Endothelial cell of hepatic sinusoid (primary cell): ENCODE data around the gene IQGAP2.
"Not testable (repeated sequence)": the region's sequence is repeated elsewhere in the genome, so short reads cannot be mapped to it uniquely, and the experiment has no call there.

Experiments used
- in situ Hi-C: cut with HindIII; loops from 2 replicates; pipeline ENCODE4 v1.10.0; 2017; ENCODE audit warnings: low sequenced_read_pairs

IQGAP2 gene

GRCh38 chr5:76642390-76643040 lies 239.4 kb downstream of the IQGAP2 start:
- in situ Hi-C loops: no loop called here

- in situ Hi-C loops: no loop called here
Measured at GRCh38 chr5:76643371-76643770, 240.3 kb downstream of the IQGAP2 start.

- in situ Hi-C loops: no loop called here
Measured at GRCh38 chr5:76649140-76649539, 246.1 kb downstream of the IQGAP2 start.

- in situ Hi-C loops: no loop called here
Measured at GRCh38 chr5:76652809-76653414, 249.8 kb downstream of the IQGAP2 start.

GRCh38 chr5:76657091-76657490 lies 254.0 kb downstream of the IQGAP2 start:
- in situ Hi-C loops: no loop called here

- in situ Hi-C loops: no loop called here
Measured at GRCh38 chr5:76657683-76658311, 254.7 kb downstream of the IQGAP2 start.

- in situ Hi-C loops: no loop called here
Measured at GRCh38 chr5:76660360-76660759, 257.3 kb downstream of the IQGAP2 start.

GRCh38 chr5:76662521-76662920 lies 259.4 kb downstream of the IQGAP2 start:
- in situ Hi-C loops: no loop called here

GRCh38 chr5:76663573-76663972 lies 260.5 kb downstream of the IQGAP2 start:
- in situ Hi-C loops: no loop called here

- in situ Hi-C loops: no loop called here
Measured at GRCh38 chr5:76664079-76664478, 261.0 kb downstream of the IQGAP2 start.

GRCh38 chr5:76667495-76667894 lies 264.4 kb downstream of the IQGAP2 start:
- in situ Hi-C loops: no loop called here

- in situ Hi-C loops: no loop called here
Measured at GRCh38 chr5:76669245-76669644, 266.2 kb downstream of the IQGAP2 start.

GRCh38 chr5:76670508-76670907 lies 267.4 kb downstream of the IQGAP2 start:
- in situ Hi-C loops: no loop called here

- in situ Hi-C loops: no loop called here
Measured at GRCh38 chr5:76672242-76672641, 269.2 kb downstream of the IQGAP2 start.

- in situ Hi-C loops: no loop called here
Measured at GRCh38 chr5:76673125-76673524, 270.0 kb downstream of the IQGAP2 start.

- in situ Hi-C loops: no loop called here
Measured at GRCh38 chr5:76674330-76675066, 271.4 kb downstream of the IQGAP2 start.

- in situ Hi-C loops: no loop called here
Measured at GRCh38 chr5:76675364-76675763, 272.3 kb downstream of the IQGAP2 start.

GRCh38 chr5:76677849-76678472 lies 274.9 kb downstream of the IQGAP2 start:
- in situ Hi-C loops: no loop called here

GRCh38 chr5:76679231-76679630 lies 276.1 kb downstream of the IQGAP2 start:
- in situ Hi-C loops: no loop called here

GRCh38 chr5:76680826-76681225 lies 277.7 kb downstream of the IQGAP2 start:
- in situ Hi-C loops: not testable (repeated sequence)

GRCh38 chr5:76681287-76681686 lies 278.2 kb downstream of the IQGAP2 start:
- in situ Hi-C loops: no loop called here
